Ascending aorta (tissue), 2 donors: ENCODE measurements around the gene KAZN. TPM values are rescaled to one million over a fixed set of nuclear protein-coding genes. Genes with fewer than 3 reads are reported as not detected.

Experiments
- DNase-seq, 2 donors: peaks; one replicate each; pipeline ENCODE4 v3.0.0-alpha.2; 2019; ENCODE audit warnings: low spot score in 2 of 2
- H3K27ac ChIP-seq, 2 donors: fragments of 200-600 bp; sonication (generic); one replicate each; pipeline ENCODE4 v1.5.1; 2016 to 2017; ENCODE audit warnings: mild to moderate bottlenecking in 1 of 2
- H3K27me3 ChIP-seq: fragments of 200-600 bp; sonication (generic); one replicate; pipeline ENCODE4 v1.5.1; 2017
- H3K36me3 ChIP-seq, 2 donors: fragments of 200-600 bp; sonication (generic); one replicate each; pipeline ENCODE4 v1.5.1; 2016
- H3K4me1 ChIP-seq, 2 donors: fragments of 200-600 bp; sonication (generic); one replicate each; pipeline ENCODE4 v1.5.1; 2016 to 2017; ENCODE audit warnings: mild to moderate bottlenecking in 1 of 2
- H3K4me3 ChIP-seq, 2 donors: fragments of 200-600 bp; sonication (generic); one replicate each; pipeline ENCODE4 v1.5.1; 2016 to 2017; ENCODE audit warnings: mild to moderate bottlenecking in 1 of 2
- H3K9me3 ChIP-seq, 2 donors: fragments of 200-600 bp; sonication (generic); one replicate each; pipeline ENCODE4 v1.5.1; 2016
- intact Hi-C: fragments of 100-400 bp; cut with DNase I; formaldehyde crosslinking; loops from one replicate; pipeline ENCODE4 v1.15.1; 2023
- total RNA-seq: library from RNA; depleted of rRNA; stranded (reverse); fragments of >200 nt; gene quantifications from one replicate; pipeline ENCODE4 v1.1.0, GENCODE V29; 2016
- TF ChIP-seq, protein P1 (sequence below), 3 experiments: fragments of 200-600 bp in 2 of 3; fragments of 450-650 bp in 1 of 3; sonication (generic) in 2 of 3; IDR thresholded peaks; one replicate each; pipeline ENCODE4 v1.5.1; 2016 to 2019; ENCODE audit warnings: antibody characterized with exemption in 3 of 3, mild to moderate bottlenecking in 1 of 3, moderate library complexity in 1 of 3

Gene KAZN
- total RNA-seq, 1 donor from 2014 or later, result 58.5 TPM

DNA sequence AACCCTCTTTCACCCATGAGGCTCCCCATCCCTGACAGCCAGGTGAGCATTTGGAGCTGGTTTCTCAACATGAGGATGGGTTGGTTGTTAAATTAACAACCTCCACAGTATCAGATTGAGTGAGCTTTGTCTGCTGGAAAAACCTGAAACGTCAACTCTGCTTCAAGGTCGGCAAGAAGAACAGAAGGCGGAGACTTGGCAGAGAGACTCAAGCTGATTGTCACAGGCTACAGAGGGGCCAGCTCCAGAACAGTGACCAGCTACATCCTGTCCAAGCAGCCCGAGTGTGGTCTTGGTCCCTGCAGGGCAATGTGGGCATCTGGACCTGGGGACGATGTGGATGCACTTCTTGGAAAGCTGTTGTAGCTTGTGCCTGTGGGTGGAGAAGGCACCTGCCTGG is 518.5 kb downstream of the KAZN start:
- TF ChIP-seq, protein P1, sequence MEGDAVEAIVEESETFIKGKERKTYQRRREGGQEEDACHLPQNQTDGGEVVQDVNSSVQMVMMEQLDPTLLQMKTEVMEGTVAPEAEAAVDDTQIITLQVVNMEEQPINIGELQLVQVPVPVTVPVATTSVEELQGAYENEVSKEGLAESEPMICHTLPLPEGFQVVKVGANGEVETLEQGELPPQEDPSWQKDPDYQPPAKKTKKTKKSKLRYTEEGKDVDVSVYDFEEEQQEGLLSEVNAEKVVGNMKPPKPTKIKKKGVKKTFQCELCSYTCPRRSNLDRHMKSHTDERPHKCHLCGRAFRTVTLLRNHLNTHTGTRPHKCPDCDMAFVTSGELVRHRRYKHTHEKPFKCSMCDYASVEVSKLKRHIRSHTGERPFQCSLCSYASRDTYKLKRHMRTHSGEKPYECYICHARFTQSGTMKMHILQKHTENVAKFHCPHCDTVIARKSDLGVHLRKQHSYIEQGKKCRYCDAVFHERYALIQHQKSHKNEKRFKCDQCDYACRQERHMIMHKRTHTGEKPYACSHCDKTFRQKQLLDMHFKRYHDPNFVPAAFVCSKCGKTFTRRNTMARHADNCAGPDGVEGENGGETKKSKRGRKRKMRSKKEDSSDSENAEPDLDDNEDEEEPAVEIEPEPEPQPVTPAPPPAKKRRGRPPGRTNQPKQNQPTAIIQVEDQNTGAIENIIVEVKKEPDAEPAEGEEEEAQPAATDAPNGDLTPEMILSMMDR (IDR thresholded peaks at IDR 0.05), result no peak
- H3K4me3 ChIP-seq, result no peak overlapping the region
- DNase-seq, result no peak
- intact Hi-C loops, result no loop called here
- H3K27ac ChIP-seq, result no peak overlapping the region
- peaks cover 0 to 3% of the 10 kb centered on the region in 2 donors for H3K36me3 ChIP-seq
- no peaks in the 10 kb centered on the region for H3K9me3 ChIP-seq
- H3K4me1 ChIP-seq, result no peaks in the 10 kb centered on the region
- no peaks in the 10 kb centered on the region for H3K27me3 ChIP-seq

DNA sequence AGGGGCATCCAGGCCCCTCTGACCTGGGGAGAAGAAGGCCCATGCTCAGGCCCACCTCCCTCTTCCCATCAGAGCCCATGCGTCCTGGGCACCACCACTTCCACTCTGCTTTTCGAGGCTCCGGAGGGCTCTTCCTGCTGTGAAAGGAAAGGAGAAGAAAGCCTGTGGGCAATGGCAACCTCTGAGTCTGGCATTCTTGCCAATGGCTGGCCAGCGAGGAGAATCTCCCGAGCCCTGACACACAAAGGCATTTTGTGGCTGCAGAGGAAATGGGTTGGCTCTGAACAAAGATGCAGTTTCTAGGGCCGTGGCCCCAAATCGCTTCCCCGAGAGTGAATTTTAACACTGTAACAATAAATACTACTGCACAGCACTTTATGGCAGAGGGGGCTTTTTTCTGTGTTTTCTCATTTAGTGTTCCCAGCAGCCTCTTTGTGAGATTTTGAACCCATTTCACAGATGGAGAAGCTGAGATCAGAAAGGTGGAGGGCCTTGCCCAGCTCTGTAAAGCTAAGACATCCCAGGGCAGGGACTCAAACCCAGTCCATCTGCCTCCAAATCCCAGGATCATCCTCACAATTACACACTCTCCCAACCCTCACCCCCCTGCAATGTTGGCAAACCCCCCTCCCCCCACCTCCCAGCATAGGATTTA is 519.3 kb downstream of the KAZN start:
- Histone ChIP-seq H3K4me1 (no peaks in the 10 kb centered on the region), H3K27ac (no peak overlapping the region), H3K4me3 (no peak overlapping the region), H3K36me3 (peaks cover 0 to 3% of the 10 kb centered on the region in 2 donors), H3K9me3 (no peaks in the 10 kb centered on the region), H3K27me3 (no peaks in the 10 kb centered on the region)
- no peak for DNase-seq
- intact Hi-C loops, result no loop called here
- TF ChIP-seq, protein P1 (IDR thresholded peaks at IDR 0.05), result no peak

DNA sequence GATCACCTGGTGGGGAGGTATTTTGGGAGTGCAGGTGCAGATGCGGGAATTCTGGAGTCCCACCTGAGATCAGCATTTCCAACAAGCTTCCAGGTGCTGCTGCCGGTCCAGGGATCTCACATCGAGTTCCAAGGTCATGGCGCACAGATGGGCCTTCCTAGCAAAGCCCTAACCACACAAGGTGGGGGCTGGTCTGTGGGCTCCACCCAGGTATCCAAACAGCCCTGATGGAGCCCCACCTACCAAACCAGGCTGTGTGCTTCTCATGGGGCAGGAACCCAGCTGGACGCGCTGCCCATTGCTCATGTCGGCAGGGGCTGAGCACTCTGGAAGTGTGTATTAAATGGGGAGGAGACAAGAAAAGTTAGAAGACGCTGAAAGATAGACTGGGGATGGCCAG is 520.1 kb downstream of the KAZN start:
- Histone ChIP-seq H3K27ac (no peak overlapping the region), H3K27me3 (no peaks in the 10 kb centered on the region), H3K9me3 (no peaks in the 10 kb centered on the region), H3K4me1 (no peaks in the 10 kb centered on the region), H3K4me3 (no peak overlapping the region), H3K36me3 (peaks cover 0 to 3% of the 10 kb centered on the region in 2 donors)
- DNase-seq, result no peak
- TF ChIP-seq, protein P1 (IDR thresholded peaks at IDR 0.05), result no peak
- intact Hi-C loops, result no loop called here

DNA sequence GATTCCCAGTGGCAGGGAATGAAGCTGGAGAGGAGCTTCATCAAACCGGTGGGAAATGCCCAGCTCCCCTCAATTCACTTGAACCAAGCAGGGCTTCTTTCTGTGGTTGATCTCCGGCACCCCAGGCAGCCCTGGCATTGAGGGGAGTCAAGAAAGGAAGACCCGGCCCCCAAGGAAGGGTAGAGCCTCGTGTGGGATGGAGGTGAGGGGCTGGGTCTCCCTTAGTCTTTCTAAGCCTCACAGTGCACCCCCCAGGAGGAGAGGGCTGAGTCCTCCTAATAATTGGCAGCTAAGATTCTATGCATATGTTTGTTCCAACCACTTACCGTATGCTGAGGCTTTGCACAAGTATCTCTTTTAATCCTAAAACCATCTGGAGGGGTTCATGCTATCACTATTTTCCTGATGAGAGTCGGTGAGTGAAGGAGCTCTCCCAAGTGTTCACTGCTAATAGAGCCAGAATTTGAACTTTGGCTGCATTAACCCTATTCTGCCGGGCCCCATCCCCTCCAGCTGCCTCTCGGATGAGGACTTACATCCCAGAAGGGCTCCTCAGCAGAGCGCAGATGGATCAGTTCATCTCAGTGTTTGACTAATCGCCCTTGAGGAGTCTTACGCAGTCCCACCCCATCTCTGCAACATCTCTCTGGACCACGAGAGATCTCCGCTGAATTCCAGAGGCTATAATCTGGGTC is 521.9 kb downstream of the KAZN start:
- no peaks in the 10 kb centered on the region for H3K27me3 ChIP-seq
- intact Hi-C loops, result no loop called here
- H3K9me3 ChIP-seq, result no peaks in the 10 kb centered on the region
- TF ChIP-seq, protein P1 (IDR thresholded peaks at IDR 0.05), result no peak
- H3K4me3 ChIP-seq, result no peak overlapping the region
- no peak overlapping the region for H3K27ac ChIP-seq
- H3K36me3 ChIP-seq, result no peaks in the 10 kb centered on the region
- no peak for DNase-seq
- H3K4me1 ChIP-seq, result no peaks in the 10 kb centered on the region

DNA sequence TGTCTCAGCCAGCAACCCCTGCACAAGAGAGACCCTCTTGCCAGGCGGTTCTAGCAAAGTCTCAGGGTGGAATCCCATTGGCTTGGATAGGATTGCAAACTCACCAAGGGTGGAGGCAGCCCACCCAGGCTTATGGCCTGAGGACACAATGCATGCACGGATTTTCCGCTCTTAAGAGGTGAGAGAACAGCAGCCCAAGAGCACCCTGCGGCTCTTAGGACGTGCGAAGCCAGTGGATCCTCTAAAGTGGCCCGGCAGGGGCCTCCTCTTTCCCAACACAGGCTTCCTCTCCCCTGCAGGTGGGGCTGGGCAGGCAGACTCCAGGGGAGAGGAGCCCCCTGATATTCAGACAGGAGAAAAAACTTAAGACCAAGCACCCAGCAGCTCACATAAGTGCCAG is 523.8 kb downstream of the KAZN start:
- TF ChIP-seq, protein P1 (IDR thresholded peaks at IDR 0.05), result no peak
- DNase-seq, result no peak
- Histone ChIP-seq H3K27ac (no peak overlapping the region), H3K27me3 (no peaks in the 10 kb centered on the region), H3K9me3 (no peaks in the 10 kb centered on the region), H3K4me3 (no peak overlapping the region), H3K4me1 (no peaks in the 10 kb centered on the region), H3K36me3 (no peaks in the 10 kb centered on the region)
- intact Hi-C loops, result no loop called here
